ENCODE results near the gene CARD14. TPM values are rescaled to one million over a fixed set of nuclear protein-coding genes. Genes with fewer than 3 reads are reported as not detected.
A peak's percentile ranks its signal among the peaks of the same experiment; 100 is the strongest.
"Not testable (repeated sequence)": the region's sequence is repeated elsewhere in the genome, so short reads cannot be mapped to it uniquely, and the experiment has no call there.

Gene CARD14
- total RNA-seq, 1 donor from 2014 or later = 0.50 TPM

- no peaks in the 10 kb centered on the region for H3K27me3 ChIP-seq (ENCODE audit: low read depth)
- intact Hi-C loops (cut with DNase I) = no loop called here
- DNase-seq = peak; percentile 20
Observed at GRCh38 chr17:80243526-80244433, 74.0 kb downstream of the CARD14 start.

GRCh38 chr17:80244448-80244847 is 74.6 kb downstream of the CARD14 start:
- peaks cover 68% of the 10 kb centered on the region for H3K36me3 ChIP-seq
- H3K9me3 ChIP-seq; H3K4me3 ChIP-seq; ATAC-seq; H3K27me3 ChIP-seq (ENCODE audit: low read depth); H3K4me1 ChIP-seq; intact Hi-C loops (cut with DNase I); DNase-seq; H3K27ac ChIP-seq: not testable (repeated sequence)

More at GRCh38 chr17:80243526-80244433, 74.0 kb downstream of the CARD14 start:
- TF ChIP-seq CTCF (IDR thresholded peaks at IDR 0.05) = no peak
- Histone ChIP-seq H3K27ac (no peak overlapping the region), H3K4me1 (no peaks in the 10 kb centered on the region), H3K36me3 (peaks cover 63% of the 10 kb centered on the region), H3K9me3 (no peaks in the 10 kb centered on the region), H3K4me3 (no peak overlapping the region)
- ATAC-seq = no peak

- no peaks in the 10 kb centered on the region for H3K27me3 ChIP-seq (ENCODE audit: low read depth)
- H3K9me3 ChIP-seq = no peaks in the 10 kb centered on the region
- H3K4me1 ChIP-seq = no peaks in the 10 kb centered on the region
- no peak for DNase-seq
- no peak overlapping the region for H3K27ac ChIP-seq
- intact Hi-C loops (cut with DNase I) = no loop called here
- peaks cover 74% of the 10 kb centered on the region for H3K36me3 ChIP-seq
- no peak overlapping the region for H3K4me3 ChIP-seq
- TF ChIP-seq CTCF (IDR thresholded peaks at IDR 0.05) = no peak
- no peak for ATAC-seq
Observed at GRCh38 chr17:80244871-80245509, 75.2 kb downstream of the CARD14 start.

- intact Hi-C loops (cut with DNase I) = no loop called here
- Histone ChIP-seq H3K9me3 (no peaks in the 10 kb centered on the region), H3K4me3 (no peak overlapping the region), H3K27ac (no peak overlapping the region), H3K36me3 (peaks cover 75% of the 10 kb centered on the region), H3K4me1 (no peaks in the 10 kb centered on the region), H3K27me3 (ENCODE audit: low read depth) (no peaks in the 10 kb centered on the region)
- no peak for ATAC-seq
- DNase-seq = peak; percentile 29
- no peak for TF ChIP-seq CTCF (IDR thresholded peaks at IDR 0.05)
Observed at GRCh38 chr17:80245566-80246265, 75.9 kb downstream of the CARD14 start.

GRCh38 chr17:80246266-80246681 is 76.4 kb downstream of the CARD14 start:
- Histone ChIP-seq H3K4me3 (no peak overlapping the region), H3K36me3 (peaks cover 69% of the 10 kb centered on the region), H3K27ac (no peak overlapping the region), H3K27me3 (ENCODE audit: low read depth) (no peaks in the 10 kb centered on the region), H3K4me1 (no peaks in the 10 kb centered on the region), H3K9me3 (no peaks in the 10 kb centered on the region)
- ATAC-seq (no peak), DNase-seq (peak; percentile 46)
- intact Hi-C loops (cut with DNase I) = no loop called here
- no peak for TF ChIP-seq CTCF (IDR thresholded peaks at IDR 0.05)
